ENCODE results near the gene SLC35B1.
"Not testable (repeated sequence)": the region's sequence is repeated elsewhere in the genome, so short reads cannot be mapped to it uniquely, and the experiment has no call there.

SLC35B1 gene

DNA sequence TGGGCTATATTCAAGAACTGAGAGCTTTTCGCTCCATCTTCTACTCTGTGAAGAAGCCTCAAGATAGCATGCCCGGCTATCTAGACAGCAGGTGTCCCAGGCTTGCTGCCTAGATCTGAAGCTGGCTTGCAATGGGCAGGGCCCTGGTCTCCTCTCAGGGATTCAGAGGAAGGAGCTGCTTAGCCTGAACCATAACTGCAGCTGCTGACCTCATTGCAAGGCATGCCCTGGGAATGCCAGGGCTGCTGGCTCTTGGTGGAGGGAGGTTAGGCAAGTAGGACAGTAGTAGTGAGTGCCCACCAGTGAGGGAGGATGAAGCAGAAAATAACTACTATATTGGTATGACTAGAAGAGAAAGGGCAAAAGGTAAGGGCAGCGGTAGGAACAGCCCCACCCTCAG lies 21.3 kb upstream of the SLC35B1 start:
- H3K4me1 ChIP-seq (ENCODE audit: control insufficient read depth, insufficient read depth, low read length) = peaks cover 8% of the 10 kb centered on the region
- no peaks in the 10 kb centered on the region for H3K9me3 ChIP-seq (ENCODE audit: control insufficient read depth, low read length)
- H3K4me3 ChIP-seq (ENCODE audit: low read length) = no peak overlapping the region
- no peaks in the 10 kb centered on the region for H3K27me3 ChIP-seq (ENCODE audit: control insufficient read depth, insufficient read depth, low read length)
- no peak overlapping the region for H3K9ac ChIP-seq (ENCODE audit: low read length)
- no peaks in the 10 kb centered on the region for H3K36me3 ChIP-seq (ENCODE audit: control insufficient read depth, insufficient read depth, low read length)

DNA sequence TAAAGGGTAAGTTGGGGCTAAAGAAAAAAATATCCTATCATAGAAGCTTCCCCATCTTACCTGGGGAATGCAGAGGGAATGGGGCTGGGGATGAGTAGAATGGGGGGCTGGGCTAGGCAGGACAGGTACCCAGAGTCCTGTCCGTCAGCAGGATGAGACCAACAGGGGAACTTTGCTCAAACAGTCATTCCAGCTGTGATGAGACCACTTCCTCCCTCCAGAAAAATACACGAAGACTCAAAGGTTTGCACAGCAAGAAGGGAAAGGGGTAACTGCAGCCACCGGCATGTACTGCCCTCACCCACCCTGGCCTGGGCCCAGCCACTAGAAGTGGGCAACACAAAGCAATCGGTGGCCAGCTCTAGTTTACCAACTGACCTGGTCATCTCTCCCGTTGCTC lies 20.7 kb upstream of the SLC35B1 start:
- Histone ChIP-seq H3K4me3 (ENCODE audit: low read length) (no peak overlapping the region), H3K36me3 (ENCODE audit: control insufficient read depth, insufficient read depth, low read length) (no peaks in the 10 kb centered on the region), H3K27me3 (ENCODE audit: control insufficient read depth, insufficient read depth, low read length) (no peaks in the 10 kb centered on the region), H3K4me1 (ENCODE audit: control insufficient read depth, insufficient read depth, low read length) (peaks cover 8% of the 10 kb centered on the region), H3K9ac (ENCODE audit: low read length) (no peak overlapping the region), H3K9me3 (ENCODE audit: control insufficient read depth, low read length) (no peaks in the 10 kb centered on the region)

DNA sequence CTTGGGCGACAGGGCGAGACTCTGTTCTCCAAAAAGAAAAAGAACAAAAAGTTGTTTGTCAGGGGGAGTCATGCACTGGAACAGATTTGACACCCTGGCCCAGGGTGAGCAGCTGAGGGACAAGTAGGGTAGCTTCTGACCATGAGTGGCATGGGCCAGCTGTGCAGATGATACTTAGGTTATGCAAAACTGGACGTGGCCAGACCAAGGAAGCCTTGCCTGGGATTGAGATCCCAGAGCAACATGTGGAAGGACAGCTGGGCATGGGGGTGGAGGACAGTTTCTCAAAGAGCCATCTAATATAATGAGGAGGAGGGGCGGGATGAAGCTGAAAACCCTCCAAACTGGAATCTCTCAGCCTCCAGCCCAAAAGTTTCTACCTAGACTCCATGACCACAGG lies 19.6 kb upstream of the SLC35B1 start:
- peaks cover 8% of the 10 kb centered on the region for H3K4me1 ChIP-seq (ENCODE audit: control insufficient read depth, insufficient read depth, low read length)
- no peak overlapping the region for H3K9ac ChIP-seq (ENCODE audit: low read length)
- no peaks in the 10 kb centered on the region for H3K27me3 ChIP-seq (ENCODE audit: control insufficient read depth, insufficient read depth, low read length)
- no peaks in the 10 kb centered on the region for H3K36me3 ChIP-seq (ENCODE audit: control insufficient read depth, insufficient read depth, low read length)
- no peaks in the 10 kb centered on the region for H3K9me3 ChIP-seq (ENCODE audit: control insufficient read depth, low read length)
- no peak overlapping the region for H3K4me3 ChIP-seq (ENCODE audit: low read length)

DNA sequence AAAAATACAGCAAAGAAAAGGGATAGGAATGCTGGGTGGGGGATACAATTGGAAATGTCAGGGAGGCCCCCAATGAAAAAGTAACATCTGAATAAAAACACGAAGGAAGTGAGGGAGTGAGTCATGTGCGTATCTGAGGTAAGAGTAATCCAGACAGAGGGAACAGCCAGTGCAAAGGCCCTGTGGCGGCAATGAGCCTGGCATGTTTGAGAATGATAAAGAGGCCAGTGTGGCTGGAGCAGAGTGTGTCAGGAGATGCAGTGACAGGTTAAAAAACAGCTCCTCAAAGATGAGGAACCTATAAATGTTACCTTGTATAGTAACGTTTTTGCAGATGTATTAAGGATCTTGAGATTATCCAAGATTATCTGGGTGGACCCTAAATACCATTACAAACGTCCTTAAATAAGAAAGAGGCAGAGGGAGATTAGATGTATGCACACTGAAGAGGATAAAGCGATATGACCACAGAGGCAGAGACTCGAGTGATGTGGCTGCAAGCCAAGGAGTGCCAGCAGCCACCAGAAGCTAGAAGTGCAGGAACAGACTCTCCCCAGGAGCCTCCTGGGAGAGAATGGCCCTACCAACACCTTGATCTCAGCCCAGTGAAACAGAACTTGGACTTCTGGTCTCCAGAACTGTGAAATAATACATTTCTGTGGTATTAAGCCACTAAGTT lies 17.8 kb upstream of the SLC35B1 start:
- Histone ChIP-seq H3K4me3 (ENCODE audit: low read length) (no peak overlapping the region), H3K9ac (ENCODE audit: low read length) (no peak overlapping the region), H3K4me1 (ENCODE audit: control insufficient read depth, insufficient read depth, low read length) (peaks cover 8% of the 10 kb centered on the region), H3K36me3 (ENCODE audit: control insufficient read depth, insufficient read depth, low read length) (no peaks in the 10 kb centered on the region), H3K9me3 (ENCODE audit: control insufficient read depth, low read length) (no peaks in the 10 kb centered on the region), H3K27me3 (ENCODE audit: control insufficient read depth, insufficient read depth, low read length) (no peaks in the 10 kb centered on the region)

DNA sequence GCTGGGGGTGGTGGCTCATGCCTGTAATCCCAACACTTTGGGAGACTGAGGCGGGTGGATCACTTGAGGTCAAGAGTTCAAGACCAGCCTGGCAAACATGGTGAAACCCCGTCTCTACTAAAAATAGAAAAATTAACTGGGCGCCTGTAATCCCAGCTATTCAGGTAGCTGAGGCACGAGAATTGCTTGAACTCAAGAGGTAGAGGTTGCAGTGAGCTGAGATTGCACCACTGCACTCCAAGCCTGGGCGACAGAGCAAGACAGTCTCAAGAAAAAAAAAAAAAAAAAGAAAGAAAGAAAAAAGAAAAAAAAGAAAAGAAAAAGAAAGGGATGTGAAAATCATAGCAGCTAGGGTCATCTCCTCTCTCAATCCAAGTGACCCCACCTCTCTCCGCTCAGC lies 16.8 kb upstream of the SLC35B1 start:
- H3K4me1 ChIP-seq (ENCODE audit: control insufficient read depth, insufficient read depth, low read length); H3K9ac ChIP-seq (ENCODE audit: low read length); H3K27me3 ChIP-seq (ENCODE audit: control insufficient read depth, insufficient read depth, low read length); H3K9me3 ChIP-seq (ENCODE audit: control insufficient read depth, low read length); H3K36me3 ChIP-seq (ENCODE audit: control insufficient read depth, insufficient read depth, low read length); H3K4me3 ChIP-seq (ENCODE audit: low read length): not testable (repeated sequence)

DNA sequence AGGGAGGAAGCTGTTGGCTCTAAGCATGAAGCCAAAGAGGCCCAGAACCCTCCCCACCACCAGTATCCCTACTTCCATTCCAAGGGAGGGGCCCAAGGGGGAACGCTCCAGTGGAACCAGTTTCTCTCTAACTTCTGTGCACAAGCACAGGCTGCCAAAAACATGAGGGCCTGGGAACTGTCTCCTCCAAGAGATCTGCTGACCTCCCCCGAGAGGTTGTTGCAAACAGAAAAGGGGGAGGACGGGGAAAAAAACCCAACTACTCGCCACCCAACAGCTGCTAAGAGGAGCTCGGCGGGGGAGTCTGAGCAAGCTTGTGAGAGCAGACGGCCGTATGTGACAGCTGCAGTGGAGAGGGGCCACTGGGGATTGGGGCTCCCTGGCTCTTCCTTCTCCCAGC lies 15.7 kb upstream of the SLC35B1 start:
- no peaks in the 10 kb centered on the region for H3K4me1 ChIP-seq (ENCODE audit: control insufficient read depth, insufficient read depth, low read length)
- H3K36me3 ChIP-seq (ENCODE audit: control insufficient read depth, insufficient read depth, low read length) = no peaks in the 10 kb centered on the region
- no peak overlapping the region for H3K4me3 ChIP-seq (ENCODE audit: low read length)
- no peaks in the 10 kb centered on the region for H3K9me3 ChIP-seq (ENCODE audit: control insufficient read depth, low read length)
- H3K27me3 ChIP-seq (ENCODE audit: control insufficient read depth, insufficient read depth, low read length) = no peaks in the 10 kb centered on the region
- no peak overlapping the region for H3K9ac ChIP-seq (ENCODE audit: low read length)

DNA sequence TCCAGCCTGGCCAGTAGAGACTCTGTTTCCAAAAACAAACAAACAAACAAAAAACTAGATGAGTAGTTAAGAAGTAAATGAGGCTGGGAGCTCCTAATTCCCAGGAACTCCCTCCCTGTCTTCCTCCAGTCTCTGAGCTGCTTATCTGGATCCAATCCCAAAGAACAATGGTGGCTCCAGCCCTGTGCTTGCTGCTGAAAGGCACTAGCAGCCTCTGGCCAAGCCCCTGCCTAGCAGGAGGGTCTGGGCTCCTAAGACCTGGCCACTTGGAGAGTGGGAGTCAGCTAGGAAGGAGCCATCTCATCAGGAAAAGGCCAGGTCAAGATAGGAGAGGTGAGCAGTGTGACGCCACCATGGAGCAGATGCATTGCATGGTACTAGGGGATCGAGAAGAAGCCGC lies 14.3 kb upstream of the SLC35B1 start:
- H3K4me3 ChIP-seq (ENCODE audit: low read length) = no peak overlapping the region
- H3K27me3 ChIP-seq (ENCODE audit: control insufficient read depth, insufficient read depth, low read length) = no peaks in the 10 kb centered on the region
- H3K4me1 ChIP-seq (ENCODE audit: control insufficient read depth, insufficient read depth, low read length) = peaks cover 8% of the 10 kb centered on the region
- H3K9me3 ChIP-seq (ENCODE audit: control insufficient read depth, low read length) = no peaks in the 10 kb centered on the region
- H3K36me3 ChIP-seq (ENCODE audit: control insufficient read depth, insufficient read depth, low read length) = peaks cover 4% of the 10 kb centered on the region
- H3K9ac ChIP-seq (ENCODE audit: low read length) = no peak overlapping the region

DNA sequence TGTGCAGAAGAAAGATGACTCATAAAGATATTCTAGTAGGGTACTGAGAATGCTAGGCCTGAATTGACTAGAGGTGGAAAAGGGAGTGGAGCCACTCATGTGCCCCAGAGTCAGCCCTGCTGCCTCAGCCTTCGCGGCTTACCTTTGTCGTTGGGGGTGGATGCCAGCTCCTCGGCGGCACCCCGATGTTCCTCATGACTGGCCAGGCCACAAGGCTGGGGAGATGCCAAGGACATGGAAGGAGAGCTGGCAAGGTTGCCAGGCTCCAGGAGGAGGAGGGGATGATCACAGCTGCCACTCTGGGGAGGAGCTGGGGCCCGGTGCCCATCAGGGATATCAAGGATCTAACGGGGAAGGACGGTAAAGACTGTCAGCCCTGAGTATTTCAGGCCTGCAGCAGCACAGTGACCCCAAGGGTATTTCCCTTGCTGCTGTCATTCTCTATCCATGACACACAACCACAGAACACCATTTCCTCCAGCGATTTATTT lies 9.7 kb upstream of the SLC35B1 start:
- no peak overlapping the region for H3K4me3 ChIP-seq (ENCODE audit: low read length)
- H3K36me3 ChIP-seq (ENCODE audit: control insufficient read depth, insufficient read depth, low read length) = peaks cover 4% of the 10 kb centered on the region
- no peak overlapping the region for H3K9ac ChIP-seq (ENCODE audit: low read length)
- H3K27me3 ChIP-seq (ENCODE audit: control insufficient read depth, insufficient read depth, low read length) = no peaks in the 10 kb centered on the region
- H3K4me1 ChIP-seq (ENCODE audit: control insufficient read depth, insufficient read depth, low read length) = peaks cover 29% of the 10 kb centered on the region
- H3K9me3 ChIP-seq (ENCODE audit: control insufficient read depth, low read length) = no peaks in the 10 kb centered on the region

DNA sequence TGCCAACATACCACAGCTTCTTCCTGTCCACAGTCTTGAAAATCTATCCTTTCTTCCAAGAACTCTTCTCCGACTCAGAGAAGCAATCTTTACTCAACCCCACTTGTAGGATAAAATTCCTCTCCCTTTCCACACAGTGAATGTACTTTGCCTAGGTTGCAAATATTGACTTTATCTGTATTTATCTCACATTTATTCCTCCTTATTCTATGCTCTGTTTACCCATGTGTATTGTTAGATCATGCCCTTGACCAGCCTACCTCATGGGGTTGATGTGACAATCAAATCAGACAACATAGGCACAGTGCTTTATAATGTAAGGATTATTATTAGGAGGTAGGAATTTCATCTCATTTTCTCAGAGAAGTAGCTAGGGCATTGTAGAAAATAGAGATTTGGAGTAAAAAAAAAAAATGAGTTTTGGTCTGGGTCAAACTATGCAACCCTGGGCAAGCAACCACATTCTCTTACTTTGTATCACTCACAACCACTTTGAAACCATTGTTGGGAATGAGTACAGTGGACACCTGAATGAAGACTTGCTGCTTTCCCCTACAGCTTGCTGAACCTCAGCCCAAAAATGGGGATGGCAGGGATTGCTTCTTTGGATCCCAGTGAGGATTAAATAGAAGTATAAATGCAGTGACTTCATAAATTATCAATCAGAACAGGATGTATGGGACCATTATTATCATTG lies 9.1 kb upstream of the SLC35B1 start:
- Histone ChIP-seq H3K36me3 (ENCODE audit: control insufficient read depth, insufficient read depth, low read length) (peaks cover 4% of the 10 kb centered on the region), H3K4me1 (ENCODE audit: control insufficient read depth, insufficient read depth, low read length) (peaks cover 29% of the 10 kb centered on the region), H3K9me3 (ENCODE audit: control insufficient read depth, low read length) (no peaks in the 10 kb centered on the region), H3K27me3 (ENCODE audit: control insufficient read depth, insufficient read depth, low read length) (no peaks in the 10 kb centered on the region), H3K9ac (ENCODE audit: low read length) (no peak overlapping the region), H3K4me3 (ENCODE audit: low read length) (no peak overlapping the region)

DNA sequence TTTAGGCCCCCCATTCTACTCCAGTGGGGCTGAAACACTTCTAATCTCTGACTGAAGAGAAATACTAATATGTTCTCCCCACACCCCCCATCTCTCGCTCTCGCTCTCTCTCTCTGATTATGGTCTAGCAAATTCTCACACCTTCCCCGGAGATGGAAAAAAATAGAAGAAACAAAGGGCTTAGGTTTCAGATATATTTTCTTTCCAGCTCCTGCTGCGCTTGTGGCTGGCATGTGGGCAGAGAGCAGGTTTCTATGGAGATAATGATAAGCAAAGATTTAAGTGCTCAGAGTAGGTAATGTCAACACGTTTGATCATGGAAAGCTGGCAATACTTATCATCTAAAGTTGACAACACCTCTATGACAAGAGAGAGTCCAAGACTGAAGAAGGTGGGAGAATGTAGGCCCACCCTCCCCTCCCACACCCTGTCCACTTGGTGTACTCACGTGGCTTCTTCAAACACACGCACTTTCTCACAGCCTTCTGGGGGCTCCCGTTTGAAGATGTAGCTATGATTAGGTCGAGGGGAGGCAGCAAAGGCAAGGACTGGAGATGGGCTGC lies 8.0 kb upstream of the SLC35B1 start:
- Histone ChIP-seq H3K9ac (ENCODE audit: low read length) (no peak overlapping the region), H3K9me3 (ENCODE audit: control insufficient read depth, low read length) (no peaks in the 10 kb centered on the region), H3K36me3 (ENCODE audit: control insufficient read depth, insufficient read depth, low read length) (peaks cover 4% of the 10 kb centered on the region), H3K27me3 (ENCODE audit: control insufficient read depth, insufficient read depth, low read length) (no peaks in the 10 kb centered on the region), H3K4me3 (ENCODE audit: low read length) (no peak overlapping the region), H3K4me1 (ENCODE audit: control insufficient read depth, insufficient read depth, low read length) (peaks cover 29% of the 10 kb centered on the region)

DNA sequence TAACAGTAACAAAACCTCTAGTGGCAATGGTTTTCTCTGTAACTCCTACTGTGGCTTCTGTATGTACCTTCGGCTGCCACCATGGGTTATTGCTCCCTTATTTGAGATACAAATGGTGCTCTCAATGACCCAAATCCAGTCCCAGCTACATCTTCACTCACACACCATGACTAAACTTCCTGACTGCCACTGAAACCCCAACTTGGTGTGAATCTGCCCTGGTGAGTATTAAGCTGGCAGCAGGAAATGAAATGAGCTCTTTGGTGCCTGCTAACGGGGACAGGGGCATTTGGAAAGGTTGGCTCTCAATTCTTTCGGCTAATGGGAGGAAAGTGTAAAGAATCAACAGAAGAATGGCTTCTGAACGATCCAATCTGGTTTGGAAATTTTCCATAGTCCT lies 7.5 kb upstream of the SLC35B1 start:
- Histone ChIP-seq H3K36me3 (ENCODE audit: control insufficient read depth, insufficient read depth, low read length) (peaks cover 4% of the 10 kb centered on the region), H3K4me1 (ENCODE audit: control insufficient read depth, insufficient read depth, low read length) (peaks cover 29% of the 10 kb centered on the region), H3K9me3 (ENCODE audit: control insufficient read depth, low read length) (no peaks in the 10 kb centered on the region), H3K27me3 (ENCODE audit: control insufficient read depth, insufficient read depth, low read length) (no peaks in the 10 kb centered on the region), H3K9ac (ENCODE audit: low read length) (no peak overlapping the region), H3K4me3 (ENCODE audit: low read length) (no peak overlapping the region)

DNA sequence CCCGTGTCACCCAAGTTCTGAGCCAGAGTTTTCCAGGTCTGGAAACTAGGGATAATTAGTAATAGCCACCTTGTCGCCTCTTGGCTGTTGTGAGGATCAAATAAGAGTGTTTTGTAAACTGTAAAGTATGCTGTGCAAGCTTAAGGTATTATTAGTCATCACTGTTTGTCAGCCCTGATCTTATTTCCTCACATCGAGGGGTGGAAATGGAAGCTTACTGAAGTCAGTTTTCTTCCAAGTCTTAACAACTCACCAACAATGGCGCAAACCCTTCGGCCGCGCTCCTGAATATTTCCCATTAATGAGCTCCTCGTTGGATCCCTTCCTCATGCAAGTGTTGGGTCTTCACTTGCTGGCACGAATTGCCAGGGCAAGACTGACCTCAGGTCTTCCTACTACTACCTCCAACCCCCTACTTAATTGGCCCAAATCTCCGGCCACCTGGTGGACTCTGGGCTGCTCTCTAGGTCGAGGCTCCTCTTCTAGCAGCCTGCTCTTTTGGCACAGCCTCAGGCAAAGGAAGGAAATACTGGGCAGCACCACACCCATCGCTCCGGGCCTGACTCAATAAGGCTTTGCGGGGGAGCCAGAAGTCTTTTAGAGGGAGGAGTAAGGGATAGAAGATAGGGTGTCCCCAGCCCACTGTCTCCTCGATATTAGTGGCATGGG lies 885 bp upstream of the SLC35B1 start:
- no peaks in the 10 kb centered on the region for H3K27me3 ChIP-seq (ENCODE audit: control insufficient read depth, insufficient read depth, low read length)
- peaks cover 12% of the 10 kb centered on the region for H3K36me3 ChIP-seq (ENCODE audit: control insufficient read depth, insufficient read depth, low read length)
- no peaks in the 10 kb centered on the region for H3K9me3 ChIP-seq (ENCODE audit: control insufficient read depth, low read length)
- H3K4me3 ChIP-seq (ENCODE audit: low read length) = peak overlapping the region; percentile 29
- peaks cover 24% of the 10 kb centered on the region for H3K4me1 ChIP-seq (ENCODE audit: control insufficient read depth, insufficient read depth, low read length)
- peak overlapping the region; percentile 91 for H3K9ac ChIP-seq (ENCODE audit: low read length)

Data from mucosa of stomach (tissue), 1 donor.